NCI-H748 treated with DMSO at 0.1 percent for 48 hours (cell line): Measurements from ENCODE around the gene CNTFR.

Experiments used
- DNase-seq: peaks from one replicate; lab custom pipeline; 2025; lab: John Stamatoyannopoulos, UW

CNTFR gene

GRCh38 chr9:34507556-34507955 lies 82.0 kb downstream of the CNTFR start:
- DNase-seq, result no peak

DNA sequence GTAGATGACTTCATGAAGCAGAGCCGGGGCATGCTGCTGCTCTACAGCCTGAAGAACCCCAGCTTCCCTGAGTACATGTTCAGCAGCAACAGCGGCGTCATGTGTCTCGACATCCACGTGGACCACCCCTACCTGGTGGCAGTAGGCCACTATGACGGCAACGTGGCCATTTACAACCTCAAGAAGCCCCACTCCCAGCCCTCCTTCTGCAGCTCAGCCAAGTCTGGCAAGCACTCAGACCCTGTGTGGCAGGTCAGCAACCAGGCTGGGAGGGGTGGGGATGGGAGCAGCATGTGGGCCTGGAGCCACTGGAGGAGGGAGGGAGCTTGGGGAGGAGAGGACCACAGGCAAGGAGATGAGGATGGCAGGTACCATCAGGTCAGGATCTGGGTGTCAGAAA lies 82.9 kb downstream of the CNTFR start:
- DNase-seq, result no peak

DNA sequence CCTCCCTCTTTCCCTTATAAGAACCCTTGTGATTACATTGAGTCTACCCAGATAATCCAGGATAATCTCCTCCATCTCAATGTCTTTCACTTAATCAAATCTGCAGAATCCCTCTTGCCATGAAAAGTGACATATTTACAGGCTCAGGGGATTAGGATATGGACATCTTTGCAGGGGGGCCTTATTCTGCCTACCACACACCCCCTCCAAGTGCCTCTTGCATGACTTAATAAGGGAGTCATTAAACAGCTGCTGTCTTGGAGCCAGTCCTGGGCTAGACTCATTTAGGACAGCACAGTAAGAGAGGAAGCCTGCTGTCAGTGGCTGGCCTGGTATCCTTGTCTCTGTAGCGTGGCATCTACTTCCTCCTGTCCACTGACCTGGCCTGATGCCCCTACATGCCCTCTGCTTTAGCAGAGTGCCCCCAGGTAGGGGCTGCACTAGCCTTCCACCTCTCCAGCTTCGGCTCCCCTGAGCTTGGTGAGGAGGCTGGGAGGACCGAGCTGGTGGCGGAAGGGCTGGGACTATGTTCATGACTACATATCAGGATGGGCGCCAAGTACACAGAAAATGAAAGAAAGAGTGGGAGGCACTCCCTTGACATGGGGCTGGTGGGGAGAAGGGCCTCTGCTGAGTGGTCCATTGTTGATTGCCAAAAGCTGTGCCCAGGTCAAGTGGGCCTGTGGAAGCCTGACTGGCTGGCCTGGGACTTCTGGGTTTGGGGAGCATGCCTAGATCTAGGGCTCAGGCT lies 84.0 kb downstream of the CNTFR start:
- no peak for DNase-seq

- no peak for DNase-seq
Measured at GRCh38 chr9:34503406-34503805, 86.1 kb downstream of the CNTFR start.

DNA sequence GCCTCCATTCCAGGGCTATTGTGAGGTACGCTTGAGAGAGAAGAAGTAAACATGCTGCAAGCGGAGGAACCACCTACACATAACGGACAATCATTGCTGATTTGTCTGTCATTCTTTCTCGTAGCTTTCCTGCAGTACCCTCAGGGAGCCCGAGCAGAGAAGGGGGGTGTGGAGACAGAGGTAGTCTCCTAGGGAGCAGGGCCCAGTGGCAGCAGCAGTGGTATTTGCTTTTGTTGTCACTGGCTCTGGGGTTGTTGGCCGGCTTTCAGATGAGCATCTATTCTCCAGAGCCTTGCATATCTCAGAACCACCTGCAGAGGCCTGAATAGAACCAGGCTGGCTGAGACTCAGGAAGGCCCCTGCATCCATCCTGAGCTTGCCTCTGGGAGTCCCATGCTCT lies 86.6 kb downstream of the CNTFR start:
- DNase-seq, result no peak

- no peak for DNase-seq
Measured at GRCh38 chr9:34502471-34502870, 87.1 kb downstream of the CNTFR start.

DNA sequence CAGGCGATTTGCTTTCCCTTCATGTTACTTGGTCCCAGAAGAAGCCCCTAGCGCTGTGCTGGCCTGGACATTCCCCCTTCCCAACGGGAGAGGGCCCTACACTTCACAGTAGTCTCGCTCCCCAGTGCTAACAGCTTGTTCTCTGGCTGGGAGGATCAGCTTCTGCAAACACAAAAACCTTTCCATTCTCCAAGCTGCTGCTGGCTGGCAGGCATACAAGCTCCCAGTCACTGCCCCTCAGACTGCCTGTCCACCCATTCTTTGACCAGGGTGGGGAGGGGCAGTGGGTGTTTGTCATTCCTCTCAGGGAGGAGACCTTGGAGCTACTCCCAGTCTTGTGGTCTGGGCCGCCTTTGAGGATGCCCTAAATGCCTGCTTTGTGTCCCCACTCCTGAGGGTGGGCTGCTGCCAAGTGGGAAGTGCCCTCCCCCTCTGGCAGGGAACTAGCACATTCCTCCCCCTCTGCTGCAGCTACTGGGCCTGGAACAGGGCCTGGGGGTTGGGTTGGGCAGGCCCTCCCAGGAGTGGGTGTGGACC lies 87.6 kb downstream of the CNTFR start:
- DNase-seq, result no peak
